Kidney (tissue), 14 donors: ENCODE results near the gene SCTR. TPM values are rescaled to one million over a fixed set of nuclear protein-coding genes. Genes with fewer than 3 reads are reported as not detected.
A peak's percentile ranks its signal among the peaks of the same experiment; 100 is the strongest.

Source experiments
- DNase-seq, 5 donors: peaks; one replicate each; pipeline ENCODE4 v3.0.0-alpha.2; 2013 to 2020
- FAIRE-seq: peaks from 2 replicates; lab custom pipeline; 2012; peaks lifted over from hg19 to GRCh38; lab: Jason Lieb, UNC
- H3K27ac ChIP-seq, 2 donors: one replicate each; pipeline ENCODE4 v1.7.0; 2013; ENCODE audit warnings: low read depth in 2 of 2, low read length in 2 of 2, inconsistent platforms in 1 of 2
- H3K27me3 ChIP-seq: one replicate; pipeline ENCODE4 v1.7.1; 2013; ENCODE audit warnings: low read length, inconsistent platforms; ENCODE audit not compliant: control insufficient read depth, insufficient read depth
- H3K36me3 ChIP-seq, 3 donors: one replicate each; pipeline versions ENCODE4 v1.7.0 to v1.7.1; 2013; ENCODE audit warnings: low read length in 3 of 3, control low read depth in 1 of 3, inconsistent platforms in 1 of 3; ENCODE audit not compliant: insufficient read depth in 3 of 3, control insufficient read depth in 2 of 3
- H3K4me1 ChIP-seq, 3 donors: one replicate each; pipeline versions ENCODE4 v1.7.0 to v1.7.1; 2013; ENCODE audit warnings: low read length in 3 of 3, inconsistent platforms in 1 of 3, low read depth in 1 of 3; ENCODE audit not compliant: control insufficient read depth in 2 of 3, insufficient read depth in 2 of 3
- H3K4me3 ChIP-seq, 3 donors: one replicate each; pipeline versions ENCODE4 v1.7.0 to v1.8.1; 2013; ENCODE audit warnings: low read length in 3 of 3, control low read depth in 1 of 3, inconsistent platforms in 1 of 3
- H3K9ac ChIP-seq, 3 donors: one replicate each; pipeline versions ENCODE4 v1.7.0 to v1.7.1; 2013; ENCODE audit warnings: low read length in 3 of 3, control low read depth in 1 of 3, inconsistent platforms in 1 of 3
- H3K9me3 ChIP-seq, 3 donors: one replicate each; pipeline versions ENCODE4 v1.7.0 to v1.7.1; 2013; ENCODE audit warnings: low read length in 3 of 3, control low read depth in 1 of 3, inconsistent platforms in 1 of 3; ENCODE audit not compliant: control insufficient read depth in 2 of 3, insufficient read depth in 1 of 3
- CTCF ChIP-seq: IDR thresholded peaks from 3 replicates; pipeline ENCODE4 v1.5.1; 2012; ENCODE audit warnings: mild to moderate bottlenecking, moderate library complexity, borderline replicate concordance; ENCODE audit not compliant: insufficient read depth; ENCODE audit errors: extremely low read depth
- intact Hi-C: fragments of 100-400 bp; cut with DNase I; formaldehyde crosslinking; loops from one replicate; pipeline ENCODE4 v1.11.1; 2022
- polyA plus RNA-seq: library from polyadenylated mRNA; stranded (reverse); fragments of 350-450 nt; fragmentation: Illumina TruSeq; extraction: RNeasy Lipid Tissue Mini Kit (QIAGEN cat#74804); gene quantifications from one replicate; pipeline ENCODE4 v1.2.3, GENCODE V29; 2014; ENCODE audit warnings: low read depth, low replicate concordance; ENCODE audit not compliant: insufficient read depth
- total RNA-seq: library from RNA; stranded (reverse); fragmentation: NEBNext Ultra II Directional; extraction: Animal tissue kit (Norgen Biotek cat#: 25700); gene quantifications from one replicate; pipeline ENCODE4 v1.2.1, GENCODE V29; 2021
- donor health status: control.
- donor health status: control.
- donor health status: control.
- donor health status: control.
- donor health status: control.
- donor health status: DM: yes; HTN: yes; CAD: no.
- donor health status: Normal renal cell carcinoma (clear cell type).

The SCTR gene
- total and polyA plus RNA-seq, 2 donors from 2014 or later = 7.3 to 15.9 TPM

GRCh38 chr2:119427756-119428155 is 96.5 kb downstream of the SCTR start:
- H3K9ac ChIP-seq = peak overlapping the region in 1 of 3 donors; percentile 38
- peaks cover 2 to 41% (median 29%) of the 10 kb centered on the region in 3 donors for H3K4me1 ChIP-seq
- H3K27ac ChIP-seq = peak overlapping the region; percentile 87 to 93
- FAIRE-seq (no peak), DNase-seq (no peak)
- no peak for TF ChIP-seq CTCF
- H3K27me3 ChIP-seq = no peaks in the 10 kb centered on the region
- no peaks in the 10 kb centered on the region for H3K9me3 ChIP-seq
- H3K36me3 ChIP-seq = no peaks in the 10 kb centered on the region
- intact Hi-C loops = no loop called here
- no peak overlapping the region for H3K4me3 ChIP-seq

- peak in 2 of 5 donors; percentile 40 to 86 for DNase-seq
Observed at GRCh38 chr2:119426801-119427395, 97.4 kb downstream of the SCTR start.

DNA sequence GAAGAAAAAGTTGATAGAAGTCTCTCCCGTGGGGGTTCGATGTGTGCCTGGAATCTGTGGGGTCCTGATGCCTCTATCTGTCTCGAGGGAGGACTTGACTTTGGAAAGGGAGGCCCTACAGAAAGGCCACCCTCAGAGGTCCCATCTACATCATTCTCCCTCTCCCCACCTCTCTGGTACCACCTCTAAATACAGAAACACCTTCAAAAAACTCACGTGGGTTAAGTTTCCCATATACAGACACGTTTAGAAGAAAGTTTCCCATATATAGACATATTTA is 97.9 kb downstream of the SCTR start:
- Histone ChIP-seq H3K27me3 (no peaks in the 10 kb centered on the region), H3K4me3 (peak overlapping the region in 1 of 3 donors; percentile 19), H3K9ac (peak overlapping the region in 1 of 3 donors; percentile 34), H3K9me3 (no peaks in the 10 kb centered on the region), H3K27ac (peak overlapping the region; percentile 87 to 93), H3K36me3 (no peaks in the 10 kb centered on the region), H3K4me1 (peaks cover 2 to 36% (median 29%) of the 10 kb centered on the region in 3 donors)
- intact Hi-C loops = no loop called here
- FAIRE-seq (no peak), DNase-seq (no peak)
- no peak for TF ChIP-seq CTCF

More at GRCh38 chr2:119426801-119427395, 97.4 kb downstream of the SCTR start:
- no peaks in the 10 kb centered on the region for H3K9me3 ChIP-seq
- H3K27me3 ChIP-seq = no peaks in the 10 kb centered on the region
- H3K9ac ChIP-seq = peak overlapping the region in 2 of 3 donors; percentile 38 to 51
- FAIRE-seq = no peak
- H3K36me3 ChIP-seq = no peaks in the 10 kb centered on the region
- peaks cover 2 to 37% (median 29%) of the 10 kb centered on the region in 3 donors for H3K4me1 ChIP-seq
- no peak for TF ChIP-seq CTCF
- no peak overlapping the region for H3K4me3 ChIP-seq
- intact Hi-C loops = no loop called here
- H3K27ac ChIP-seq = peak overlapping the region; percentile 87 to 93
